Effector memory CD4-positive, alpha-beta T cell (primary cell): ENCODE results near the gene PAIP2.
A peak's percentile ranks its signal among the peaks of the same experiment; 100 is the strongest.
"Not testable (repeated sequence)": the region's sequence is repeated elsewhere in the genome, so short reads cannot be mapped to it uniquely, and the experiment has no call there.

Experiments
- DNase-seq, 3 donors: peaks; one replicate each; pipeline ENCODE4 v3.0.0-alpha.2; 2020
- H3K27ac ChIP-seq: 2 replicates; pipeline ENCODE4 v1.7.0; 2013; ENCODE audit warnings: mild to moderate bottlenecking, low read length, moderate library complexity; ENCODE audit not compliant: insufficient read depth, poor library complexity, severe bottlenecking
- H3K27me3 ChIP-seq: replicated peaks from 2 replicates; pipeline ENCODE4 v1.7.0; 2013; ENCODE audit warnings: mild to moderate bottlenecking, low read length; ENCODE audit not compliant: insufficient read depth, control insufficient read depth, poor library complexity, severe bottlenecking
- H3K36me3 ChIP-seq: 2 replicates; pipeline ENCODE4 v1.7.0; 2013; ENCODE audit warnings: mild to moderate bottlenecking, low read length, moderate library complexity; ENCODE audit not compliant: control insufficient read depth, insufficient read depth
- H3K4me1 ChIP-seq: 2 replicates; pipeline ENCODE4 v1.7.0; 2013; ENCODE audit warnings: low read length, mild to moderate bottlenecking; ENCODE audit not compliant: control insufficient read depth, insufficient read depth, poor library complexity, severe bottlenecking
- H3K4me3 ChIP-seq: 2 replicates; pipeline ENCODE4 v1.7.0; 2013; ENCODE audit warnings: low read length, low read depth, mild to moderate bottlenecking; ENCODE audit not compliant: insufficient read depth, poor library complexity, severe bottlenecking
- H3K9me3 ChIP-seq: 2 replicates; pipeline ENCODE4 v1.7.0; 2013; ENCODE audit warnings: mild to moderate bottlenecking, low read length, moderate library complexity; ENCODE audit not compliant: control insufficient read depth

Gene PAIP2

DNA sequence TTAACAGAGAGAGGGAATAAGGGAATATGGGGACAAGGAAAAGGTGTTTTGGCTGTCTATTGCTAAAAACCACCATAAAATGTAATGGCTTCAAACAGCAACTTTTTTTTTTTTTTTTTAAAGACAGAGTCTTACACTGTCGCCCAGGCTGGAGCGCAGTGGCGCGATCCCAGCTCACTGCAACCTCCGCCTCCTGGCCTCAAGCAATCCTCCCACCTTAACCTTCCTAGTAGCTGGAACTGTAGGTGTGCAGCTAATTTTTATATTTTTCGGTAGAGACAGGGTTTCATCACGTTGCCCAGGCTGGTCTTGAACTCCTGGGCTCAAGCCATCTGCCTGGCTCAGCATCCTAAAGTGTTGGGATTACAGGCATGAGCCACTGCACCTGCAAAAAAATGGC is 66.5 kb downstream of the PAIP2 start:
- Histone ChIP-seq H3K4me3 (no peak overlapping the region), H3K27me3 (no peaks in the 10 kb centered on the region), H3K36me3 (no peaks in the 10 kb centered on the region), H3K9me3 (no peaks in the 10 kb centered on the region), H3K4me1 (peaks cover 8% of the 10 kb centered on the region), H3K27ac (no peak overlapping the region)
- no peak for DNase-seq

GRCh38 chr5:139409116-139409515 is 67.5 kb downstream of the PAIP2 start:
- H3K4me3 ChIP-seq, H3K36me3 ChIP-seq, H3K27ac ChIP-seq, DNase-seq, H3K9me3 ChIP-seq, H3K27me3 ChIP-seq, H3K4me1 ChIP-seq: not testable (repeated sequence)

DNA sequence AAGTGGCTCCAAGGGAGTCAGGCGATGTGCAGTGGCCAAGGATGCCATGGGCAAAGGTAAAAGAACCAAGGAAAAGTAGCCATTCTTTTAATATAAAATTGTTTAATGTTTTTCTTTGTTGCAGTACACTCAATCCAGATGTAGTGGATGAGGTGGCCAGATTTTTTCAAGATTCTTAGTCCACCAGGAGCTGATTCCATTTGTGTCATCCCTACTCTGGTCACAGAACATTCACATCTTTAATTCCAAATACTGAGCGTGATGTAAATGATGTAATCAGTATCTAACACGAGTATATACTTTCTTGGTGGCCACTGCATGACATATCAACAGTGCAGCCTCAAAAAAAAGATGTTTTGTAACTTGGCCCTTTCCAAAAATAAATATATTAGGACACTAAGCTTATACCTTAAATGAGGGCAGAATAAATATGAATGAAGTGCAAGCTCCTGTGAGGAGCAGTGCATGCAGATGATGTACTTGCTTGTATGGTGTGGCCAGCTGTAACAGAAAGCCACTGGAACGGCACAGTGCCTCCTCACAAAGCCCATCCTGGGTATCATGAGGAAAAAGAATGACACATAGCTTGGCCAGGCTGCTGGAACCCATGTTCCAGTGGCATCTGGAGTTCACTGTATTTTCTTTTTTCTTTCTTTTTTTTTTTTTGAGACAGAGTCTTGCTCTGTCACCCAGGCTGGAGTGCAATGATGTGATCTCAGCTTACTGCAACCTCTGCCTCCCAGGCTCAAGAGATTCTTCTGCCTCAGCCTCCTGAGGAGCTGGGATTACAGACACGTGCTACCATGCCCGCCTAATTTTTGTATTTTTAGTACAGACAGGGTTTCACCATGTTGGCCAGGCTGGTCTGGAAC is 68.7 kb downstream of the PAIP2 start:
- Histone ChIP-seq H3K4me3 (no peak overlapping the region), H3K9me3 (no peaks in the 10 kb centered on the region), H3K27ac (no peak overlapping the region), H3K36me3 (no peaks in the 10 kb centered on the region), H3K27me3 (no peaks in the 10 kb centered on the region), H3K4me1 (peaks cover 6% of the 10 kb centered on the region)
- DNase-seq: no peak

- no peak for DNase-seq
- no peaks in the 10 kb centered on the region for H3K36me3 ChIP-seq
- no peak overlapping the region for H3K27ac ChIP-seq
- H3K9me3 ChIP-seq: no peaks in the 10 kb centered on the region
- peaks cover 9% of the 10 kb centered on the region for H3K4me1 ChIP-seq
- no peak overlapping the region for H3K4me3 ChIP-seq
- no peaks in the 10 kb centered on the region for H3K27me3 ChIP-seq
These were observed 69.6 kb downstream of the PAIP2 start for GRCh38 chr5:139410993-139411828.

- Histone ChIP-seq H3K27ac (no peak overlapping the region), H3K27me3 (no peaks in the 10 kb centered on the region), H3K36me3 (no peaks in the 10 kb centered on the region), H3K4me1 (peaks cover 9% of the 10 kb centered on the region), H3K9me3 (no peaks in the 10 kb centered on the region), H3K4me3 (no peak overlapping the region)
- DNase-seq: no peak
These were observed 71.5 kb downstream of the PAIP2 start for GRCh38 chr5:139413153-139413552.

DNA sequence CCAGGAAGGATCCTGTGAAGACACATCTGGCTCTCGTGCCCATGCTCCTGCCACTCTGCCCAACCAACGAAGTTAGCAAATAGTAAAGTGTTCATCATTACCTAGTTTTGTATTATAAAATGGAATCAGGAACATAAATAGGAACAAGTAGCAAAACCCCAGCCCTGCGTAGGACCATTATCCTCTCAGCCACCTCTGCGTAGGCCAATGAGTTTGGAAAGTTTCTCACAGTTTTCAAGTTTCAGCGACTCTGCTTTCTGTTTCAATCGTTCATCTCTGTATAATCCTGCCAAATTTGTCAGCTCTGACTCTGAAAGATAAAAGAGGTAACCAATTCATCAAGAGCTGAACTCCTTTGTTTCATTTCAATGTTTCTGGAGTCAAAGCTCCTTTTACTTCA is 72.3 kb downstream of the PAIP2 start:
- no peak for DNase-seq
- Histone ChIP-seq H3K9me3 (no peaks in the 10 kb centered on the region), H3K27ac (no peak overlapping the region), H3K4me1 (peaks cover 9% of the 10 kb centered on the region), H3K27me3 (no peaks in the 10 kb centered on the region), H3K36me3 (peaks cover 4% of the 10 kb centered on the region), H3K4me3 (no peak overlapping the region)

DNA sequence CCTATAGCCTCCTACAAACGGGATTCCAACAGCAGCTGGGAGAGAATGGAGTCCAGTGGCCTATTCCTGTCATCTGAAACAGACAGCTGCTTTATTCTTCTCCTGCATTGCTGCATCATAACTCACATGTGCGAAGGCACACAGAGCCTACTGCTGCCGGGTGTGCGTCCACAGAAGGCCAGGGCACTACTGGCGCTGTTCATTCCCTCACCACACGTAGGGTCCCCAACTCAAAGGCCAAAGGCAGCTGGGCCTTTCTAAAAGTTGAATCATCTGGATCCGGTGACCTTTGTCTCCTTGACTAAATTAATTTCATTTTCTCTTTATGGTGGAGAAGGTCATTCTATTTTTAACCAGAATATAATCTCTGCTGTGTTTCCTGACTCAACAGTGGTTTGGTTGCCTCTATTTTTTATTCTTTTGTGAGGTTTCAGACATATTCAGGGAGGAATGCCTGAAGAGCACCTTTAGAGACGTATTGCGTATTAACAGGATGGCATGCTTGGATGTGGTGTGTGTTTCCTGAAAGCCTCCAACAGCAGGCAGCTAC is 73.0 kb downstream of the PAIP2 start:
- Histone ChIP-seq H3K27ac (peak overlapping the region; percentile 11), H3K4me3 (no peak overlapping the region), H3K27me3 (no peaks in the 10 kb centered on the region), H3K36me3 (peaks cover 9% of the 10 kb centered on the region), H3K9me3 (no peaks in the 10 kb centered on the region), H3K4me1 (peaks cover 9% of the 10 kb centered on the region)
- DNase-seq: no peak

DNA sequence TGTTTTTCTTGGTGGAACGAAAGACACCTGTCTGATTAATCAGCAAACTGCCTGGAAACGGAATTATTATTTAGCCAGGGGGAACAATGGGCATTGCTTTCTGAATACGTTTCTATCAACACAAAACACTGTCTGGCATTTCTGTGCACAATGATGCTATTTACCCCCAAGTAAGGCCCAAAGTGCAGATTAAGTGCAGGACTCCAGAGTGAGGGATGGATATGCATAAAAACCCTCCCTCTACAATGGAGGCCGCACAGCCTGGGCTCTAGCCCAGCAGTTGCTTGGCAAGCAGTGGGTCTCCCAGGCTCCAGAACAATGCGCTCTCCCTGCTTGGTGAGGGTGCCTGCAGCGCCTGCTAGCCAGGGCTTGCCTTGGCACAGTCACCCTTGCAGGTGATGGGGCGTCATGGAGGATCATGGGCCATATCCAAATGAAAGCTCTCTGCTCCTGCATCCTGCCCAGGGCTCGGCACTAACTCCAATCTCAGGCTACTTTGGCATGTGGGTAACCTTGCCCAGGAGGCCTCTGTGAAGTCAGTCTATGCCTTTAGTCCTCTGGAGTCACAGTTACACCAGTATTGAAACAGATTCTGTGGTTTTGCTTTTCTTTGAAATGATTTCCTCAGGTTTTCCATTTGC is 73.7 kb downstream of the PAIP2 start:
- no peak overlapping the region for H3K4me3 ChIP-seq
- no peak for DNase-seq
- H3K9me3 ChIP-seq: no peaks in the 10 kb centered on the region
- no peak overlapping the region for H3K27ac ChIP-seq
- peaks cover 9% of the 10 kb centered on the region for H3K4me1 ChIP-seq
- peaks cover 10% of the 10 kb centered on the region for H3K36me3 ChIP-seq
- no peaks in the 10 kb centered on the region for H3K27me3 ChIP-seq

GRCh38 chr5:139415869-139416268 is 74.2 kb downstream of the PAIP2 start:
- H3K27ac ChIP-seq: no peak overlapping the region
- no peaks in the 10 kb centered on the region for H3K27me3 ChIP-seq
- H3K4me3 ChIP-seq: no peak overlapping the region
- DNase-seq: no peak
- H3K4me1 ChIP-seq: peaks cover 9% of the 10 kb centered on the region
- peaks cover 10% of the 10 kb centered on the region for H3K36me3 ChIP-seq
- no peaks in the 10 kb centered on the region for H3K9me3 ChIP-seq
